CD4-positive, alpha-beta T cell treated with Interleukin-4 for 4 hours (primary cell): ENCODE results near the gene CERS5.
A peak's percentile ranks its signal among the peaks of the same experiment; 100 is the strongest.

Experiments
- DNase-seq: peaks from one replicate; pipeline ENCODE4 v3.0.0-alpha.2; 2020

Gene CERS5, protein sequence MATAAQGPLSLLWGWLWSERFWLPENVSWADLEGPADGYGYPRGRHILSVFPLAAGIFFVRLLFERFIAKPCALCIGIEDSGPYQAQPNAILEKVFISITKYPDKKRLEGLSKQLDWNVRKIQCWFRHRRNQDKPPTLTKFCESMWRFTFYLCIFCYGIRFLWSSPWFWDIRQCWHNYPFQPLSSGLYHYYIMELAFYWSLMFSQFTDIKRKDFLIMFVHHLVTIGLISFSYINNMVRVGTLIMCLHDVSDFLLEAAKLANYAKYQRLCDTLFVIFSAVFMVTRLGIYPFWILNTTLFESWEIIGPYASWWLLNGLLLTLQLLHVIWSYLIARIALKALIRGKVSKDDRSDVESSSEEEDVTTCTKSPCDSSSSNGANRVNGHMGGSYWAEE

DNA sequence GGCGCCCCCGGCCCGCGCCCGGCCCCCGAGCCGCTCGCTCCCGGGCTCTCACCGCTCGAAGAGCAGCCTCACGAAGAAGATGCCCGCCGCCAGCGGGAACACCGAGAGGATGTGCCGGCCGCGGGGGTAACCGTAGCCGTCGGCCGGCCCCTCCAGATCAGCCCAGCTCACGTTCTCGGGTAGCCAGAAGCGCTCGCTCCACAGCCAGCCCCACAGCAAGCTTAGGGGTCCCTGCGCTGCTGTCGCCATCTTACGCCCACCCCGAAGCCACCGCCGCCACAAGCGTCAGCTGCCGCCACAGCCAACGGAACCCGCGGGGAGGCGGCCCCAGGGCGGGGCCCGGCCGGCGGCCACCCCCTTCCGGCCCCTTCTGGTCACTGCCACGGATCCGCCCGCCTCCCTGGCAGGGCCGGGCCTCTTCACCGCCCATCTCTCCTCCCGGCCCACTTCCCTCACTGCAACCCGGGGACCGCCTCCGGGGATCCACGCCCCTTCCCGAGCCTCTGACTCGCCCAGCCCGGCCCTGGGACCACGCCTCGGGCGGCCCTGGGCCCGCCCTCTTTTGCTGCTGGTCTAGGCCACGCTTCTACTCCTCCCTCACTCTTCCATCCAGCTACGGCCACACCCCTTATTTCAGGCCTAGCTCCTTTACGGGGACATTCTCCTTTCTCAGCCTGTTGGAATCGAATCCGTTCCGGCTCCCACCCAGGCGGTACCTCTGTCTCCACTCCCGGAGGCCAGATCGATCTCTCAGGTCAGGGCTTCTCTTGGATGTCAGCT is at the start of gene CERS5:
Gene CERS5, minus strand, starts transcription at position 321 of the 780 bp plus-strand sequence. Its CDS starts 72 bp downstream, at position 249.
- DNase-seq: peak; percentile 97

DNA sequence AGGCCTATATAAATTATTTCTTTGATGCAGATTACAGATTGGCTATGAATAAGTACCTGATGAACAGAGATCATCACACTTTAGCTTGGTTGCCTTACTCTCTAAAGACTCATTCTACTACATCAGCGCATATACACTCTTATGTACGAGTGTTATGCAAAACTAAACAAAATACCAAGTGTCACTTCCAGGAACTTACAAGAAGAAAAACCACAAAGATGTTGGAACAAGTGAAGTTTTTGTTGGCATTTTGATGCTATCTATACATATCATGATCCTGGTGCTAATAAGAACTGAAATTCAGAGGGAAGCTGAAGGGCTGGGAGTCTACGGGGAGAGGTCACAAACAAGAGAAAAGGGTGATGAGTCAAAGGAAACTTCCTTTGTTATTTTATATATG is 47.9 kb upstream of the CERS5 start:
- DNase-seq: no peak

DNA sequence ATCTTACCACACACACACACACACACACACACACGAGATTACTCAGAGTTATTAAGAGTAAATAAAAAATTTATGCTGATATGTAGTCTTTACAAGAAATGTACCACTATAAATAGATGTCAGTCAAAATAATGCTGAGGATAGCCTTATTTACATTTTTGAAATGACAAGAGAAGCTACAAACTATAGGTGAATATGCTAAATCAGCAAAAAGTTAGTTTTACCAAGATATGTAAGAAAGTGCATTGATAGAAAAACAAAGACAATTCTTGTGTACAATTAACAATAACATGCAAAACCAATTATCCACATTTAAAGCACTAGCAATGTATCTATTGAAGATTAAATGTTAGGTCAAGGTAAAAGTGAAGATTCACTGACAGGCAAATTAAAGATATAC is 46.8 kb upstream of the CERS5 start:
- DNase-seq: no peak

DNA sequence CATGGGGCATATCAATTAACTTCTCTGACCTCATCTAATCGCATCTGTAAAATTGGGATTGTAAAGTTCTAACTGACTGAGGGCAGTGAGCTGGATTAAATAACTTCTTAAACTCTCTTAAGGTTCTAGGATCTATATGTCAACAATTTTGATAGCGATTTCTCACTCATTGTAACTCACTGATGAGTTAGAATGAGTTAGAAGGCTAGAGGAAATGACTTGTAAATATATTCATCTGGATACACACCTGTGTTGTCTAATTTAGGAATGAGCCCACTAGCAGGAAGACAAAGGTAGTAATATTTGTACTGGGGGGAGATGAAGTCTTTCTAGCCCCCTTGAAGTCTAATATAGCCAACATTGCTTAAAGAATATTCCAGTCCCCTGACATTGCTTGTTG is 46.3 kb upstream of the CERS5 start:
- DNase-seq: no peak

DNA sequence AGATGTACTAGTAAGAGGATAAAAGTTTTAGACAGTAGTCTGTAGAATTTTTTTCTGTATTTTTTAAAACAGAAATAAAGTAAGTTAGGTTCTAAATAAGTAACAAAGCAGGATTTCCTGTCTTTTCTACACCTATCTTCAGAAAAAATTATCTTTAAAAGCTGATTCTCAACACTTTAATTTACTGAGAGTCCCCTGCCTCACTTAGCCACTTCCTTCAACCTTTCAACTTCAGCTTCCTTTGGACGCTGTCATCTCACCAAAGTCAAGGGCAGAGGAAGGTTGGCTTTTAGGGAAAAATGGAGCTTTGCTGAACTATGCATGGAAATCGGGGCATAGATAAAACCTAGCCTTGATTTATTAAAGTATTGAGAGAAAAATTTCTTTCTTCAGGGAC is 44.9 kb upstream of the CERS5 start:
- DNase-seq: no peak

DNA sequence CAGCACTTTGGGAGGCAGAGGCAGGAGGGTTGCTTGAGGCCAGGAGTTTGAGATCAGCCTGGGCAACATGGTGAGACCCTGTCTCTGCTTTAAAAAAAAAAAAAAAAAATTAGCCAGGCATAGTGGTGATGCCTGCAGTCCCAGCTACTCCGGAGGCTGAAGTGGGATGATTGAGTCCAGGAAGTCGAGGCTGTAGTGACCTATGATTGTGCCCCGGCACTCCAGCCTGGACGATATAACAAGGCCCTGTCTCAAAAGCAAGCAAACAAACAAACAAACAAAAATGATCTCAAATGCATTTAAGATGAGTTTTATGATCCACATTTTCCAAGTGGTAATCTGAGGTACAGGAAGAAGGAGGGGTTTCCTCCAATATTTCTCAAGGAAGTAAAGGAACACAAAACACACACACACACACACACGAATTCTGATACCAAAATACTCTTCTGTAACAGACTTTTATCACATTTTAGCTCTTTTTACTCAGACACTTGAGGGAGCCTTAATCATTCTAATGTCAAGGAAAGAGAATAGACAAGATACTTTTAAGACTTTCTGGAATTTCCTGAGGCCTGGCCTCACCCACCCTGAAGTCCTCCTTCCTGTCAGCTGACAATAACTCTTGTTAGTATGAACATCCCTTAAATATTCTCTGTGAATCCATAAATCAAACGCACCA is 44.4 kb upstream of the CERS5 start:
- DNase-seq: peak; percentile 34

DNA sequence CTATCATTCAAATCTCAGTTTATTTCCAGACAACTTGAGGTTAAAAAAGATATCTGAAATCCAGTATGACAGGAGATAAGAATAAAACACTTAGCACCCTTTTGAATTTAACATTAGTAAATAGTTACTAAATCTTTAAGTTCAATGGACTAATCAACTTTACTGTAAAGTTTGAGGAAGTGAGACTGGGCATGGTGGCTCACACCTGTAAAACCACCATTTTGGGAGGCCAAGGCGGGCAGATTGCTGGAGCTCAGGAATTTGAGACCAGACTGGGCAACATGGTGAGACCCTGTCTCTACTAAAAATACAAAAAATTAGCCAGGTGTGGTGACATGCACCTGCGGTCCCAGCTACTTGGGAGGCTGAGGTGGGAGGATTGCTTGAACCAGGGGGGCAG is 40.3 kb upstream of the CERS5 start:
- no peak for DNase-seq

DNA sequence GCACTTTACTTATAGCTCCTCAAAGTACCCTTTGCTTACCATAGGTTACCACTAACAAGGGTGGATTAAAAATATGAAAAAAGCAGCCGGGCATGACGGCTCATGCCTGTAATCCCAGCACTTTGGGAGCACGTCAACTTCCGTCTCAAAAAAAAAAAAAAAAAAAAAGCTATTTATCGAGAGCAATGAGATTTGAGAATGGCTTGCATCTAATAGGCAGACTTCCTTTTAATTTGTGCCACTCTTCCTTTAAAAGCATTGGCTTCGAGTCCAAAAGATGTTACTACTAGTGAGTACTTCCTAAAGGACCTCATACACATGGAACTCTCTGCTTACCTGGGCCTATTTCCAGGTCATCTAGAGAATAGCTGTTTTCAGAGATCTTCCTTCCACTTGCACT is 38.5 kb upstream of the CERS5 start:
- DNase-seq: no peak

DNA sequence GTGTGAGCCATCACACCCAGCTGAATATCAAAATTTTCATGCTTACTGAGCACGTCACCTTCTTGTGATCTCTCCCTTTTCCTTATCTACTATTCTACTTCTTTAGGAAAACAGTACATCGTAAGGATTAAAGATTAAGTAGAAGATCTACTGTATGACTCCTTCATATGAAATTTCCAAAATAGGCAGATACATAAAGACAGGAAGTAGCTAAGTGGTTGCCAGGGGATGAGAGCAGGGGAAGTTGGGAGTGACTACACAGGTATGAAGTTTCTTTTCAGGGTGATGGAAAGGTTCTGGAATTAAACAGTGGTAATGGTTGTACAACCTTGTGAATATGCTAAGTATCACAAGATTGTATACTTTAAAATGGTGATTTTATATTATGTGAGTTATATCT is 36.5 kb upstream of the CERS5 start:
- DNase-seq: no peak

DNA sequence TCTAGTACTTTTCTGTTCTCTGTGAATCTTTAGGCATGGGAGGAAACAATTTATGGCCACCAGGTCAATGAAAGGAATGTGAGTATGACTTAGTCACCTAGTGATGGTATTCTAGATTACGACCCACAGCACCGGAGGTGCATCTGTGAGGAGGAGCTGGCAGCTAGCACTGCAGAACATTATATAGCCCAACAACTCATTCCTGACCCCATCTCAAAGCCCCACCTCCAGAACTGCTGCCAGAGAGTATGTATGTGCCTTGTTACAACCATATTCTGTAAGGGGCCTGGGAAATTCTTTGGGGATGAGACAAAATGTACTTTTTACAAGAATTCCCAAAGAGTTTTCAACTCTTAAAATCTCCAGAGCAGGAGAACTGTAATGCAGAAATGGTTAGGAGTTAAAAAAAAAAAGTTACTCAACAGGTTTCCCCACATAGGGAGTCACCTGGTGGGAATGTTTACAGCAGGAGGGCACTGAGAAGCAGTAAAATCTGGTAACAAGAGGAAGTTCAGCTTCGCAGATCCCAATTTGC is 34.9 kb upstream of the CERS5 start:
- no peak for DNase-seq

DNA sequence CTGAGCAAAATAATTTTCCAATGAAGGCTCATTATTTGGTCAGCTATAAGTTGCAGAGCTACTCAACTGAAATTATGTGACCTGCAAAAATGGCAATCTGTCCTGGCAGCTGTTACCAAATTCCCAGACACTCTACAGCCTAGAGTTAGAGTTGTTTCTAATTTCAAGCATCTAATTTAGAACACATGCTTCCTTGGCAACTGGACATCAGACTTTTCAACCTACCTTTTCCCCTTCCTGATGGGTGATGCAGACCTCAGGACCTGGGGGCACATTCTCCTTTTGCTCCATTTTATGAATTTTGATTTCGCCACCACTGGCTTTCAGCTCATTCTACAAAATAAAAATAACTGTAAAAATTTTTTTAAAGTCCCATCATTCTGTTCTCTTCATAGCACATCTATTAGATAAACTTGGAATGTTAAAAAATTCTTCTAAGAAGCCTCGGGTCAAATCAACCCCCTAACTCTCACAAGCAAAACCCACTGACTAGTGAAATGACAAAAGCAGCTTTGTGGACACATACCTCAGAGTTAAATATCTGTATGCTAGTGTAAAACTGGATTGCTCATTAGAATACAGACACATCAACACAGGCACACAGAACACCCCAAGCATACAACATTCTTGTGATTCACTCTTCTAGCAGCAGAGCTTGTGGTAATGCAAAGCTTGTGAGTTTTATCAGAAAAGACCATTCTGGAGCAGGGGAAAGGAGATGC is 33.5 kb upstream of the CERS5 start:
- no peak for DNase-seq

DNA sequence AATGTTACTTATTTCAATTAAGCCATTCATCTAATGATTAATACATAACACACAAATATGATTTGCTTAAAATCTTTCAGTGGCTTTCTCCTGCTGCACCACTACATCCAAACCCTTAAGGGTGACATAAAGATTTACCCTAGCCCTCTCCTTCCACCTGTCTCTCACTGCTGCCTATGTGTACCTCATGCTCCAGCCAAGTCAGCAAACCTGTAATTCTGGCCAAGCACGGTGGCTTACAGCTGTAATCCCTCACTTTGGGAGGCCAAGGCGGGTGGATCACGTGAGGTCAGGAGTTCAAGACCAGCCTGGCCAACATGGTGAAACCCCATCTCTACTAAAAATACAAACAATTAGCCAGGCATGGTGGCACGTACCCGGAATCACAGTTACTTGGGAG is 31.7 kb upstream of the CERS5 start:
- DNase-seq: no peak

DNA sequence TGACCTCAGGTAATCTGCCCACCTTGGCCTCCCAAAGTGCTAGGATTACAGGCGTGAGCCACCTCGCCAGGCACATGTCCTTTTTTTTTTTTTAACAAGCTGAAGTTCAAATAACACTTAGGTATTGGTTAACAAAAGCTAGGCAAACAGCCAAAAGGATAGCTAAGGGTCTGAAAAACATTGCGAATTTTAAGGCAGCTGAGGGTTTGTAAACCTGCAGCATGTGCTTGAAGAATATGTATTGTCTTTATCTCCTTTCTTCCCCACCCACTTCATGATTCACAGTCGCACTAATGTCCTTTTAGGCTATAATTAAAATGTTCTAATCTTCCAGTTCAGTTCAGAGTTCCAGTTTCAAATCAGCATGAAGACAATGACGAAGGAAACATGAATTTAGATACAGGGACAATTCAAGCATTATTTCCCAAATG is 30.1 kb upstream of the CERS5 start:
- DNase-seq: no peak

DNA sequence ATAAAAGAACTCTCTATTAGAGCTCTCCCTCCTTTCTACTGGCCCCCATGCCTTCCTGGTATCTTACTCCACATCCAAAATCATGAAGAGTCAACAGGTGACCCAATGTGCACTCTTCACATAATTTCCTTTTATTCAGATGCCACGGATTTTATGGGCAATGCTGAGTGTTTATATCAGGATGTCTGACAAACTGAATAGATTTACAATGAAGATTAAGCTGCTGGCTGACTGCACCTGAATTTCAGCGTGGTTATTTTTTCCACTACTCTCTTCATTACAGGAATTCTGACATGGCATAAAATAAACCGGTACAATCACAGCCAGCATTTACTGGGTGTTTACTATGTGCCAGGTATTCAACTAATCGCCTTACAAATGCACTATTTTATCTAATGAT is 29.4 kb upstream of the CERS5 start:
- DNase-seq: no peak

DNA sequence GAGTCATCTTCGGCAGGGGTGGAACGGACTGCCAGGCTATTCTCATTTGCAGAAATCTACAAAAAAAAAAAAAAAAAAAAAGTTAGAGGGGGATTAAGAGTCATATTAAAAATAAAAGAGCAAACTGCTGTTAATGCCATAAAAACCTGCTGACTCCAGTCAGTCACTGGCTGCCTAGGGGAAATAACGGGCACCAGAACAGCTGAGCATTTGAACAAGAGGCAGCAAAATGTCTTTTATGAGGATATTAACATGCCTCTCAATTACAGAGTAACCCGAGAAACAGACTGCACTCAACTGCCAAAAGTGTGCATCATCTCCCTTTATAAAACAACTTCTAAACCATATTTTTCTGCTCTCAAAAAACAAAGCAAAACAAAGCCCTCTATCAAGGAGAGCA is 28.7 kb upstream of the CERS5 start:
- no peak for DNase-seq

DNA sequence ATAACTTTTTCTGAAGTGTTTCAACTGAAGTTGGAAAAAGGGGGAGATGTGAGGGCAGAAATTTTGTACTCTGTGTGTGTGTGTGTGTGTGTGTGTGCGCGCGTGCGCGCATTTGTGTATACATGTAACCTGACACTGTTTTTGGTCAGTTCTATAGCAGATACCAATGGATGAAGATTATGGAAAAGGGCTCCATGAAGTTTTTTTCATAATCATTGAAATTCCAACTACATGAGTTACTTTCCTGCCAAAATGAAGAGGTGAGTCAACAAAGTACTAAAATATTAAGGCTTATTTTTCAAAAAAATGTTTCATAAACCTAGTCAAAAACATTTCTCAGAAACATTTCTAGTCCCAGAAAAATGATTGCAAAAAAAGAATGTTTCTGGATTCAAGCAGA is 25.7 kb upstream of the CERS5 start:
- no peak for DNase-seq

DNA sequence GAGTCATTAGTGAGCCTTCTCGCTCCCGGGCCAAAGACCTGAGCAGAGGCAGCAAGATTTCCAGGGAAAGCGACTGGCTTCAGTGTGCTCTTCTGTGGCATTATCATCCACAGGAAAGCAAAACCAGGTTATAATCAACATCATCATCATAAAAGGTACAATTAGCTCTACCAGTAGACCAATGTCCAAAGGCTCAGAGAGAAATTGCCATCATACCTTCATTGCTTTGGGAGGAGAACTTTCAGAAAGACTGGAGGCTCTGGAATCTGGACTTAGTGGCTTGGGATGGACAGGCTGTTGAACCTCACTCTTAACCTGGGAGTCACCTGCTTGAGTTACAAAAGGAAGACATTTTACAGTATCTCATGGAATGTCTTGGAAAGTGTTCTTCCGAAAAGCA is 25.1 kb upstream of the CERS5 start:
- DNase-seq: no peak

DNA sequence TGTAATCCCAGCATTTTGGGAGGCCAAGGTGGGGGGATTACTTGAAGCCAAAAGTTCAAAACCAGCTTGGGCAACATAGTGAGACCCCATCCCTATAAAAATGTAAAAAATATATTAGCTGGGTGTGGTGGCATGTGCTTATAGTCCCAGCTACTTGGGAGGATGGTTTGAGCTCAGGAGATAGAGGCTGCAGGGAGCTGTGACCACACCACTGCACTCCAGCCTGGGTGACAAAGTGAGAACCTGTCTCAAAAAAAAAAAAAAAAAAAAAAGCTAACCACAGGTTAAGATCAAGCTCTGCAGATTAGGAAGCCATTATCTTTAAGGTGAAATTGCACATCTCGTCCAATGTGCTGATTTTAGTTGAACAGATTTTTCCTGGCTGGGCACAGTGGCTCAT is 23.7 kb upstream of the CERS5 start:
- DNase-seq: no peak

DNA sequence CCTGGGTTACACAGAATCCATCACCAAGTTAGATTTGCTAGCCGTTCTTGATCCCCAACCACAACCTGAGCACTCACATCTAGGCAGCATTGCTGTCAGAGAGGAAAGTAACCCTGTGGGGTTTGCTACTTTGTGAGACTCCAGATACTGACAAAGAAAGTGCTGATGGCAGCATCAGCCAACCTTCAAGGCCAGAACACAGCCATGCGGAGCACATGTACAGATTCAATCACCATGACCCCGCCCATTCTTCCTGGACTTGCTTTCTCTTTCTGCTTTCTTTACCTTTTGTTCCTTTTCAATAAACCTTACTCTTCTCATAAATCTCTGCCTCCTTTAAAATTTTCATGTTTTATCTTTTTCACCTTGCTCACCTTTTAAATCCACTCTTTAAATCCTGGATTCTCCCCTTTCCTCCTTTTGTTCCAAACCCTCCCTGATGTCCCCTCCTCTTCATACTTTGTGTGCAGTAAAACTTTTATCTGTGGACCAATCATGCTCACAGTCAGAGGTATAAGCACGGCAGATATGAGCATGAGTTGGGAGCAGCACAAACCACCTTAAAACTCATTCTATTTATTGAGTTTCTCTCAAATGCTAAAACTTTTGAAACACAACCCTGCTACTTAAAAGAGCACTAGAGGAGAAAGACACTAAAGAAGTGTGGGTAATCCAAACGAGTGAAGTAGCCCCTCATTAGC is 21.9 kb upstream of the CERS5 start:
- DNase-seq: no peak

DNA sequence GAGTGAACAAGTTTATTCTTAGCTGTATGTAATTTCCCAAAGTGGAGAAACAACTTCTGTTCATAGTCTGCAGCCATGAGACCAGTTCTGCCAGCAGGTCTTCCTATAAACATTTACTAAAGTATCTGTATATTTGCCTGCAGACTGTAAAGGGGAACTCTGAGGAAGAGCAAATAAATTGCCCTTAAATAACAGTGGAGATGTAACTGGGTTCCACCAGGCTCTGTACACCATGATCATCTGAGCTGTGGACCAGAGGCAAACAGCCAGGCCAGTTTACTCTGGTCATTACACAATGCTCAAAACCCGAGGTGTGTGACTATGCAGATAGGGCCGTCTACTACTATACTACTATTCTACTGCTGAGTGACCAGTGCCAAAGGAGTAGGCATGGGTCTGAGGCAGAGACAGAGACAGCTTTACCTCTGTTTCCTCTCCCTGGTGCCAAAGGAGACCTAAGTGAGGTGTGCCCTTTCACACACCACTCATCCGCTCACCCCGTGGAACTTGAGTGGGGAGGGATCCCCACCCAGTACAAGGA is 21.1 kb upstream of the CERS5 start:
- DNase-seq: no peak

DNA sequence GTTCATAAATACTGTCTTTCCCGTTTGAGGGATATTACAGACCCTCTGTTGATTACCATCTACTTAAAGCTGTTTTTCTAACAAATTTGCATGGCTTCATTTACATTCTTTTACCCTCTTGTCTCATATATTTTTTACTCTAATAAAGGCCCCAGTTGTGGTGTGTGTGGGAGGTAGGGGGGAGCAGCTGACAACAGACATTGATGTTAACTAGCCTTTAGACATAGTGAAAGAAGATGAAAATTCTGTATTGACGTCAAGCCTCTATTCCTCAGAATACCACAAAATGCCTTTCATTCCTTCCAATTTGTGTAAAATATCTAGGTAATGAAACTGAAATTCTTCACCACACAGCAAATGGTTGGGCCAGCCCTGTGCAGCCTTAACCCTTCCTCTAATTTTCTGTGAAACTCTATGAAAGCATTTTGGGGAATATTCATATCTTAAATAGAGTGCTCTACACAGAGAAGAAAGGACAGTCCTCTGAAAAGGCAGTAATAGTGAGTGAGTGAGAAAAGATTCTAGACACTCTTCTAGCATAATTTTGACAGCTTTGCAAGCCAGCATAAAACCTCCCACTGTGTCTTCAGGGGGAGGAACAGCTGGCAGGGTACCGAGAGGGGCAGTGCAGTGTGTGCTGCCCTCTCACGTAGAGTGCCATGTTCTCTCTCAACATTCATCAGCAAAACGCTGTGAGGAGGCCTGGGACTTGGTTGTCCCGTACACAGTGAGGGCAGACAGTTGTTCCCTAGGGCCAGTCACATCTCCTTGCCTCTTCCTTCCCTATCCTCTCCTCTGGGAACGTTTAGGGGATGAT is 20.1 kb upstream of the CERS5 start:
- peak; percentile 3 for DNase-seq
